H1 (cell line): ENCODE measurements around the gene ELP4.

Experiments used
- CREB1 ChIP-seq: IDR thresholded peaks from 2 replicates; pipeline ENCODE4 v1.6.1; 2012; ENCODE audit warnings: inconsistent platforms
- POLR2A ChIP-seq, 2 experiments: IDR thresholded peaks; 1 replicate in 1 of 2; 2 replicates in 1 of 2; pipeline ENCODE4 v1.6.1; 2011; ENCODE audit warnings: low read depth in 2 of 2, low read length in 2 of 2, mild to moderate bottlenecking in 2 of 2; ENCODE audit errors: control extremely low read depth in 1 of 2
- POLR2AphosphoS5 ChIP-seq: IDR thresholded peaks from 2 replicates; pipeline ENCODE4 v1.6.1; 2011; ENCODE audit warnings: low read depth, low read length
- TCF12 ChIP-seq: IDR thresholded peaks from 2 replicates; pipeline ENCODE4 v1.6.1; 2011; ENCODE audit warnings: low read depth, mild to moderate bottlenecking, low read length
- TF ChIP-seq, protein P1 (sequence below), 3 experiments: IDR thresholded peaks; 1 replicate in 2 of 3; 2 replicates in 1 of 3; pipeline versions ENCODE4 v1.5.1 to v1.6.1; 2011; ENCODE audit warnings: low read length in 3 of 3, mild to moderate bottlenecking in 3 of 3, inconsistent platforms in 2 of 3, low read depth in 1 of 3, moderate library complexity in 1 of 3; ENCODE audit not compliant: insufficient read depth in 1 of 3; ENCODE audit errors: control extremely low read depth in 1 of 3
- TF ChIP-seq, protein P2 (sequence below): IDR thresholded peaks from 2 replicates; pipeline ENCODE4 v1.6.1; 2012; ENCODE audit warnings: inconsistent platforms
- TF ChIP-seq, protein P3 (sequence below): IDR thresholded peaks from 2 replicates; pipeline ENCODE4 v1.6.1; 2011; ENCODE audit warnings: low read length, improper control_type of control experiment

GRCh38 chr11:31643857-31644256, 134.3 kb downstream of the ELP4 start:
- TF ChIP-seq, protein P1, sequence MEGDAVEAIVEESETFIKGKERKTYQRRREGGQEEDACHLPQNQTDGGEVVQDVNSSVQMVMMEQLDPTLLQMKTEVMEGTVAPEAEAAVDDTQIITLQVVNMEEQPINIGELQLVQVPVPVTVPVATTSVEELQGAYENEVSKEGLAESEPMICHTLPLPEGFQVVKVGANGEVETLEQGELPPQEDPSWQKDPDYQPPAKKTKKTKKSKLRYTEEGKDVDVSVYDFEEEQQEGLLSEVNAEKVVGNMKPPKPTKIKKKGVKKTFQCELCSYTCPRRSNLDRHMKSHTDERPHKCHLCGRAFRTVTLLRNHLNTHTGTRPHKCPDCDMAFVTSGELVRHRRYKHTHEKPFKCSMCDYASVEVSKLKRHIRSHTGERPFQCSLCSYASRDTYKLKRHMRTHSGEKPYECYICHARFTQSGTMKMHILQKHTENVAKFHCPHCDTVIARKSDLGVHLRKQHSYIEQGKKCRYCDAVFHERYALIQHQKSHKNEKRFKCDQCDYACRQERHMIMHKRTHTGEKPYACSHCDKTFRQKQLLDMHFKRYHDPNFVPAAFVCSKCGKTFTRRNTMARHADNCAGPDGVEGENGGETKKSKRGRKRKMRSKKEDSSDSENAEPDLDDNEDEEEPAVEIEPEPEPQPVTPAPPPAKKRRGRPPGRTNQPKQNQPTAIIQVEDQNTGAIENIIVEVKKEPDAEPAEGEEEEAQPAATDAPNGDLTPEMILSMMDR (IDR thresholded peaks at IDR 0.05; ENCODE audit: control extremely low read depth in 1 of 3, insufficient read depth in 1 of 3, low read depth in 1 of 3, low read length in 3 of 3) = no peak
- TF ChIP-seq POLR2AphosphoS5 = no peak
- TF ChIP-seq, protein P2, sequence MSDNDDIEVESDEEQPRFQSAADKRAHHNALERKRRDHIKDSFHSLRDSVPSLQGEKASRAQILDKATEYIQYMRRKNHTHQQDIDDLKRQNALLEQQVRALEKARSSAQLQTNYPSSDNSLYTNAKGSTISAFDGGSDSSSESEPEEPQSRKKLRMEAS = no peak
- TF ChIP-seq POLR2A (IDR thresholded peaks at IDR 0.05; ENCODE audit: control extremely low read depth in 1 of 2, low read depth in 2 of 2, low read length in 2 of 2) = no peak
- TF ChIP-seq, protein P3, sequence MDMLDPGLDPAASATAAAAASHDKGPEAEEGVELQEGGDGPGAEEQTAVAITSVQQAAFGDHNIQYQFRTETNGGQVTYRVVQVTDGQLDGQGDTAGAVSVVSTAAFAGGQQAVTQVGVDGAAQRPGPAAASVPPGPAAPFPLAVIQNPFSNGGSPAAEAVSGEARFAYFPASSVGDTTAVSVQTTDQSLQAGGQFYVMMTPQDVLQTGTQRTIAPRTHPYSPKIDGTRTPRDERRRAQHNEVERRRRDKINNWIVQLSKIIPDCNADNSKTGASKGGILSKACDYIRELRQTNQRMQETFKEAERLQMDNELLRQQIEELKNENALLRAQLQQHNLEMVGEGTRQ = no peak
- no peak for TF ChIP-seq CREB1
- TF ChIP-seq TCF12 = no peak
